ENCODE measurements around the gene EFCAB5. TPM values are rescaled to one million over a fixed set of nuclear protein-coding genes. Genes with fewer than 3 reads are reported as not detected.
"Not testable (repeated sequence)": the region's sequence is repeated elsewhere in the genome, so short reads cannot be mapped to it uniquely, and the experiment has no call there.

Gene EFCAB5
- total RNA-seq, 1 donor: 0.36 TPM

DNA sequence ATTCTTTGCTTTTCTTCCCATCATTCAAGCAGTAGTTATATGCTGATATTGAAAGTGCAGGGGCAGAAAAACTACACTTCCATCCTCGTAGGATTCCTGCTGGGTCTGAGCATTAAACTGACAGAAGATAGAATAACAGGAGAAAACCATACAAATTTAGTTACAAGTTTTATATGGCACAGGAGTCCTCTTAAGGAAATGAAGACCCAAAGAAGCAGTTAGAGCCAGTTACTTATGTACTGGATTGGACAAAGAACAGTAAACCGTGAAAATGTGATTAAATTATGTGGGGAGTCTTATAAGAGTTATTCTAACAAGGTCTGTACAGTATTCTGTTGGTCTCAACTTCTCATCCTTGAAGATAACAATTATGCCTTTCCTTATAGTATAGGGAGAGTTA is 93.9 kb downstream of the EFCAB5 start:
- no peak overlapping the region for H3K4me3 ChIP-seq (ENCODE audit: low read depth, low read length)
- no peak for TF ChIP-seq CTCF (IDR thresholded peaks at IDR 0.05; ENCODE audit: insufficient read depth, low read length)
- no peak for DNase-seq (ENCODE audit: low read depth)

- not testable (repeated sequence) for H3K4me3 ChIP-seq (ENCODE audit: low read depth, low read length)
- DNase-seq (ENCODE audit: low read depth): peak; percentile 43
Measured at GRCh38 chr17:30040719-30041518, 99.5 kb downstream of the EFCAB5 start.

GRCh38 chr17:30041551-30041950 is 100.1 kb downstream of the EFCAB5 start:
- DNase-seq (ENCODE audit: low read depth): no peak
- no peak for TF ChIP-seq CTCF (IDR thresholded peaks at IDR 0.05; ENCODE audit: insufficient read depth, low read length)
- H3K4me3 ChIP-seq (ENCODE audit: low read depth, low read length): no peak overlapping the region

DNA sequence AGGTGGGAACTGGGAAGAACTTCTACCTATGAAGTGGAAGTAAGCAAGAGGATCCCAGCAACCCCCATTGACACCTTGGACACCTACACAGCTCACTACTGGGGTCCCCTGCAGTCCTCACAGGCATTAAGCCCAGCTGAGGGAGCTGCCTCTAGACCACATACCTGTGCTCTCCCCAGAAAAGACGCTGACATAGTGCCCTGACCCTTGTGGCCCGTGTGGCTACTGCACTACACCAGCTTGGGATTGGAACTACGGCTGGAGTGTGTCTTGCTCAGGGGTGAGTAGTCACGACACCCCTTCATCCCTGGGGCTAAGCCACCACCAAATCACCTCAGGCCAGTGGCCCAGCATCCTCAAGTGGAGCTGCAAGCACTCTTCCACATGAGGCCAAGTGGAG is 120.9 kb downstream of the EFCAB5 start:
- no peak overlapping the region for H3K4me3 ChIP-seq (ENCODE audit: low read depth, low read length)
- DNase-seq (ENCODE audit: low read depth): no peak
- TF ChIP-seq CTCF (IDR thresholded peaks at IDR 0.05; ENCODE audit: insufficient read depth, low read length): no peak

DNA sequence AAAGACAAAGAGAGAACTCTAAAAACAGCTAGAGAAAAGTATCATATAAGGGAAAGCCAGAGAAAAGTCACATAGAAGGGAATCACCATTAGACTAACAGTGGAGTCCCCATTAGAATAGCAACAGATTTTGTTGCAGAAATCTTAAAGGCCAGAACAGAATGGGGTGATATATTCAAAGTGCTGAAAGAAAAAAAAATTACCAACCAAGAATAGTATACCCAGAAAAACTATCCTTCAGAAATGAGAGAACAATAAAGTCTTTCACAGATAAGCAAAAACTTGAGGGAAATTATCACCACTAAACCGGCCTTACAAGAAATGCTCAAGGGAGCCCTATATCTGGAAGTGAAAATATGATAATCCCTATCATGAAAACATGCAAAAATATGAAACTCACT is 123.3 kb downstream of the EFCAB5 start:
- DNase-seq (ENCODE audit: low read depth): no peak
- TF ChIP-seq CTCF (IDR thresholded peaks at IDR 0.05; ENCODE audit: insufficient read depth, low read length): no peak
- H3K4me3 ChIP-seq (ENCODE audit: low read depth, low read length): no peak overlapping the region

DNA sequence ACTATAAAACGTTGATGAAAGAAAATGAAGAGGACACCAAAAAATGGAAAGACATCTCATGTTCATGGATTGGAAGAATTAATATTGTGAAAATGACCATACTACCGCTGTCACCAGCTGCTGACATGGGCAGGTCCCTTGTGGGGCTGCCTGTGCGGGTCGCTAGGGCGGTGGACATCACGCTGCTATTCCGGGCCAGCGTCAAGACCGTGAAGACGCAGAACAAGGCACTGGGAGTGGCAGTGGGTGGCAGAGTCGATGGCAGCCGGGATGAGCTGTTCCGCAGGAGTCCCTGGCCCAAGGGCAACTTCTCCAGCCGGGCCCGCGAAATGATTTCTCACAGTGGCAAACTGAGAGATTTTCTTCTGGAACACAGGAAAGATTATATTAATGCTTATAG is 127.0 kb downstream of the EFCAB5 start:
- no peak overlapping the region for H3K4me3 ChIP-seq (ENCODE audit: low read depth, low read length)
- no peak for TF ChIP-seq CTCF (IDR thresholded peaks at IDR 0.05; ENCODE audit: insufficient read depth, low read length)
- DNase-seq (ENCODE audit: low read depth): no peak

GRCh38 chr17:30074254-30074653 is 132.8 kb downstream of the EFCAB5 start:
- no peak for DNase-seq (ENCODE audit: low read depth)
- no peak for TF ChIP-seq CTCF (IDR thresholded peaks at IDR 0.05; ENCODE audit: insufficient read depth, low read length)
- no peak overlapping the region for H3K4me3 ChIP-seq (ENCODE audit: low read depth, low read length)

All from fibroblast of the aortic adventitia (primary cell).